RWPE1 (cell line): ENCODE data around the gene SLC30A1.

Experiments used
- CTCF ChIA-PET: fragments of 350-600 bp; sonication (Branson Sonifier 250); formaldehyde crosslinking; extraction: SDS; loops from one replicate; lab custom pipeline; 2021; lab: Yijun Ruan, JAX
- POLR2A ChIA-PET: fragments of 400-600 bp; formaldehyde crosslinking; extraction: SDS; loops from one replicate; lab custom pipeline; 2020; ENCODE audit warnings: antibody characterized with exemption; ENCODE audit not compliant: low non-redundant PET; lab: Yijun Ruan, JAX
- DNase-seq: peaks from one replicate; pipeline ENCODE4 v3.0.0; 2012; ENCODE audit warnings: low spot score
- H3K27ac ChIP-seq: fragments of 450-650 bp; 2 replicates; pipeline ENCODE4 v1.5.1; 2017
- TF ChIP-seq, protein P1 (sequence below): fragments of 450-650 bp; conservative IDR thresholded peaks from 2 replicates; pipeline ENCODE4 v1.5.1; 2017; ENCODE audit warnings: low read depth, mild to moderate bottlenecking

Gene SLC30A1

DNA sequence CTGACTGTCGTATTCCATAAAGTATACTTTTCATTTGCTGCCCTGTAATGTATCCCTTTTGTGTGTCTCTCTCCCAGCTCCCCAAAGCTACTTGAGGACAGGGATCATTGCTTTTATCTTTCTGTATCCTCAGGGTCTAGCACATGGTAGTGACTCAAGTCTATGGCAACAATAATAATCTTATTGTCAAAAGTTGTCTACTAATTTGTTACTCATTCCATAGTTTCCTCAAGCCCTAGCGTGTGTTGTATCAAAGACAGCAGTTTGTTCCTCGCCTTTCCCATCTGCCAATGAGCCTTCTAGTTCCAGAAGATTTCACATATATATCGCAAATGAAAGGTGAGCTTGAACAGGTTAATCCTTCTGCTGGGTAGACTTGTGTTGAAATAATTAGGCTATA lies 9.8 kb upstream of the SLC30A1 start:
- TF ChIP-seq, protein P1, sequence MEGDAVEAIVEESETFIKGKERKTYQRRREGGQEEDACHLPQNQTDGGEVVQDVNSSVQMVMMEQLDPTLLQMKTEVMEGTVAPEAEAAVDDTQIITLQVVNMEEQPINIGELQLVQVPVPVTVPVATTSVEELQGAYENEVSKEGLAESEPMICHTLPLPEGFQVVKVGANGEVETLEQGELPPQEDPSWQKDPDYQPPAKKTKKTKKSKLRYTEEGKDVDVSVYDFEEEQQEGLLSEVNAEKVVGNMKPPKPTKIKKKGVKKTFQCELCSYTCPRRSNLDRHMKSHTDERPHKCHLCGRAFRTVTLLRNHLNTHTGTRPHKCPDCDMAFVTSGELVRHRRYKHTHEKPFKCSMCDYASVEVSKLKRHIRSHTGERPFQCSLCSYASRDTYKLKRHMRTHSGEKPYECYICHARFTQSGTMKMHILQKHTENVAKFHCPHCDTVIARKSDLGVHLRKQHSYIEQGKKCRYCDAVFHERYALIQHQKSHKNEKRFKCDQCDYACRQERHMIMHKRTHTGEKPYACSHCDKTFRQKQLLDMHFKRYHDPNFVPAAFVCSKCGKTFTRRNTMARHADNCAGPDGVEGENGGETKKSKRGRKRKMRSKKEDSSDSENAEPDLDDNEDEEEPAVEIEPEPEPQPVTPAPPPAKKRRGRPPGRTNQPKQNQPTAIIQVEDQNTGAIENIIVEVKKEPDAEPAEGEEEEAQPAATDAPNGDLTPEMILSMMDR, result no peak
- DNase-seq, result no peak
- H3K27ac ChIP-seq, result no peak overlapping the region
- CTCF ChIA-PET, result no interaction called here
- POLR2A ChIA-PET, result no interaction called here

- CTCF ChIA-PET, result no interaction called here
- H3K27ac ChIP-seq, result no peak overlapping the region
- TF ChIP-seq, protein P1, result no peak
- DNase-seq, result no peak
- POLR2A ChIA-PET, result no interaction called here
Measured at GRCh38 chr1:211587123-211587522, 8.2 kb upstream of the SLC30A1 start.

GRCh38 chr1:211586538-211586937 lies 7.6 kb upstream of the SLC30A1 start:
- TF ChIP-seq, protein P1, result no peak
- ChIA-PET CTCF (no interaction called here), POLR2A (no interaction called here)
- H3K27ac ChIP-seq, result no peak overlapping the region
- DNase-seq, result no peak

GRCh38 chr1:211583011-211583992 lies 4.3 kb upstream of the SLC30A1 start:
- TF ChIP-seq, protein P1, result no peak
- DNase-seq, result no peak
- CTCF ChIA-PET, result interaction anchor here (0.7 kb wide), 1 partner anchor 57 kb away, joined by 8 read pairs; no protein-coding TSS in a partner anchor
- H3K27ac ChIP-seq, result no peak overlapping the region
- POLR2A ChIA-PET, result no interaction called here

DNA sequence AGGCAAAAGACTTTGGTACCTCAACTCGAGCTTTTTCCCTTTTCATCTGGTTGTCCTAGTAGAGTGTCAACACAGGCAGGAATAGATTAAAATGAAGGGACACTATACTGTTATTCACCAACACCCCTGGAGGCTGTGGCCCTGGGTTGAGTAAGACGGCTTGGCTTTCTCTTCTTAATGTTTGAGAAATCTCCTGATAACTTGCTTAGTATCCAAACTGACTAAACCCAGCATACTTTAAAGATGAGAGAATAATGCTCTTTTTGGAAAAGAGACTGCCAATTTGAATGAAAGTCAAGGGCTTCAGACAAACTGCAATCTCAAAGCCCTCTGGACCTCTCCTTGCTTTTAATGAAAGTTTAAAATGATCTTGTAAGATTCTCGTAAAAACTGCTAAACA lies 2.6 kb upstream of the SLC30A1 start:
- no peak overlapping the region for H3K27ac ChIP-seq
- TF ChIP-seq, protein P1, result no peak
- no peak for DNase-seq
- ChIA-PET POLR2A (no interaction called here), CTCF (interaction anchor here (0.5 kb wide), 1 partner anchor 27 kb away, joined by 4 read pairs; no protein-coding TSS in a partner anchor)

- no peak for DNase-seq
- no peak overlapping the region for H3K27ac ChIP-seq
- ChIA-PET POLR2A (no interaction called here), CTCF (interaction anchor here (0.5 to 1.3 kb wide), 3 partner anchors 19 to 65 kb away, joined by 3 to 4 read pairs (median 3); no protein-coding TSS in a partner anchor)
- TF ChIP-seq, protein P1, result no peak
Measured at GRCh38 chr1:211580303-211580687, 1.3 kb upstream of the SLC30A1 start.
